Upper lobe of left lung (tissue), 4 donors: ENCODE results near the gene TRPC1.

Source experiments
- CTCF ChIP-seq, 6 experiments: fragments of 450-650 bp in 4 of 6; fragments of 200-600 bp in 2 of 6; sonication (generic) in 2 of 6; IDR thresholded peaks; one replicate each; pipeline ENCODE4 v1.5.1; 2016 to 2019; ENCODE audit warnings: antibody characterized with exemption in 6 of 6
- EP300 ChIP-seq, 4 donors: sonication (generic); formaldehyde crosslinking; IDR thresholded peaks; one replicate each; pipeline ENCODE4 v1.5.1; 2017; ENCODE audit warnings: antibody characterized with exemption in 4 of 4, control low read depth in 2 of 4
- POLR2A ChIP-seq, 4 donors: fragments of 450-650 bp; IDR thresholded peaks; one replicate each; pipeline ENCODE4 v1.5.1; 2016 to 2017; ENCODE audit warnings: antibody characterized with exemption in 4 of 4, mild to moderate bottlenecking in 2 of 4

GRCh38 chr3:142768338-142768737 is 44.5 kb downstream of the TRPC1 start:
- TF ChIP-seq CTCF (IDR thresholded peaks at IDR 0.05) (no peak), POLR2A (IDR thresholded peaks at IDR 0.05) (no peak), EP300 (IDR thresholded peaks at IDR 0.05) (no peak)
